KMS-11 (cell line): Measurements from ENCODE around the gene SMIM33.
A peak's percentile ranks its signal among the peaks of the same experiment; 100 is the strongest.

Experiments
- H2AFZ ChIP-seq: fragments of 200-600 bp; sonication (generic); 2 replicates; pipeline ENCODE4 v1.6.1; 2016; ENCODE audit warnings: antibody characterized with exemption, mixed run types, low read depth
- H3K27ac ChIP-seq: fragments of 200-600 bp; sonication (generic); 2 replicates; pipeline ENCODE4 v1.6.1; 2016; ENCODE audit warnings: mild to moderate bottlenecking, mixed run types
- H3K27me3 ChIP-seq: fragments of 200-600 bp; sonication (generic); 2 replicates; pipeline ENCODE4 v1.6.1; 2017; ENCODE audit warnings: mild to moderate bottlenecking, low read depth, mixed run types, moderate library complexity; ENCODE audit not compliant: insufficient read depth
- H3K36me3 ChIP-seq: fragments of 200-600 bp; sonication (generic); 2 replicates; pipeline ENCODE4 v1.6.1; 2017; ENCODE audit warnings: mild to moderate bottlenecking, mixed run types; ENCODE audit not compliant: insufficient read depth
- H3K4me1 ChIP-seq: fragments of 200-600 bp; sonication (generic); 2 replicates; pipeline ENCODE4 v1.6.1; 2016; ENCODE audit warnings: mild to moderate bottlenecking, low read depth, mixed run types; ENCODE audit not compliant: poor library complexity, severe bottlenecking
- H3K4me2 ChIP-seq: fragments of 200-600 bp; sonication (generic); 2 replicates; pipeline ENCODE4 v1.7.0; 2016; ENCODE audit warnings: mild to moderate bottlenecking, mixed run types
- H3K4me3 ChIP-seq: fragments of 200-600 bp; sonication (generic); IDR thresholded peaks from 2 replicates; pipeline ENCODE4 v1.6.1; 2017; ENCODE audit warnings: low read depth, low read length, mixed read lengths; ENCODE audit not compliant: insufficient read depth
- H3K79me2 ChIP-seq: fragments of 200-600 bp; sonication (generic); 2 replicates; pipeline ENCODE4 v1.6.1; 2016; ENCODE audit warnings: low read depth, mixed run types; ENCODE audit not compliant: insufficient read depth
- H3K9ac ChIP-seq: fragments of 200-600 bp; sonication (generic); 2 replicates; pipeline ENCODE4 v1.6.1; 2016; ENCODE audit warnings: mild to moderate bottlenecking, mixed run types
- H4K20me1 ChIP-seq: fragments of 200-600 bp; sonication (generic); 2 replicates; pipeline ENCODE4 v1.6.1; 2016; ENCODE audit warnings: mild to moderate bottlenecking, mixed run types; ENCODE audit not compliant: insufficient read depth
- CTCF ChIP-seq: fragments of 200-600 bp; sonication (generic); conservative IDR thresholded peaks from 2 replicates; pipeline ENCODE4 v1.6.1; 2017; ENCODE audit warnings: low read depth, mild to moderate bottlenecking, antibody characterized with exemption, low read length, moderate library complexity, mixed read lengths

SMIM33 gene

DNA sequence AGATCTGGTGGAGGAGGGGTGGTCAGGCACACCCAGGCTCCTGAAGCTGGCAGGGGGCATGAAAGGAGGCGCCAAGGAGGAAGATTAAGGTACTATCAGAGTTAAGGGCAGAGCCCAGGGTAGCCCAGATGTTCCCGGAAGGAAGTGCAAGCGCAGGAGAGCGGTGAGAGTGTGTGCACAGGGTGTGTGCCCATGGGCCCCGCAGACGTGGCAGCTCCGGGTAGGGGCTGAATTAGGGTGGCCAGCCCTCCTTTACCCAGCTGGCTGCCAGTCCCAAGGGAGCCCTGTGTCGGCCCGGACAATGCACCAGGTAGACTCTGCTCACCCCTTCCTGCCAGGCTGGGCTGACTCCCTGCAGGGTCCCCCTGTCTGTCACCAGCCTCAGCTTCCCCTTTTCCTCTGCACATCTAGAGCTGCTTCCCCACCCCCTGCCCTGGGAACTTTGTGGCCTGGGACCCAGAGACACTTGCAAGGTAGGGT lies at the start of gene SMIM33:
Gene SMIM33 (plus strand): TSS at position 184 of the 480 bp plus-strand sequence. CDS start 118 bp downstream, at position 302.
- Histone ChIP-seq H3K9ac (no peak within 1 kb of the TSS), H4K20me1 (no peaks in the 10 kb centered on the region), H3K79me2 (no peaks in the 10 kb centered on the region), H3K4me1 (no peaks in the 10 kb centered on the region), H3K36me3 (no peaks in the 10 kb centered on the region), H3K27ac (no peak within 1 kb of the TSS), H3K4me2 (no peak within 1 kb of the TSS), H3K4me3 (no peak within 1 kb of the TSS), H3K27me3 (no peaks in the 10 kb centered on the region), H2AFZ (no peak within 1 kb of the TSS)
- no peak for TF ChIP-seq CTCF

DNA sequence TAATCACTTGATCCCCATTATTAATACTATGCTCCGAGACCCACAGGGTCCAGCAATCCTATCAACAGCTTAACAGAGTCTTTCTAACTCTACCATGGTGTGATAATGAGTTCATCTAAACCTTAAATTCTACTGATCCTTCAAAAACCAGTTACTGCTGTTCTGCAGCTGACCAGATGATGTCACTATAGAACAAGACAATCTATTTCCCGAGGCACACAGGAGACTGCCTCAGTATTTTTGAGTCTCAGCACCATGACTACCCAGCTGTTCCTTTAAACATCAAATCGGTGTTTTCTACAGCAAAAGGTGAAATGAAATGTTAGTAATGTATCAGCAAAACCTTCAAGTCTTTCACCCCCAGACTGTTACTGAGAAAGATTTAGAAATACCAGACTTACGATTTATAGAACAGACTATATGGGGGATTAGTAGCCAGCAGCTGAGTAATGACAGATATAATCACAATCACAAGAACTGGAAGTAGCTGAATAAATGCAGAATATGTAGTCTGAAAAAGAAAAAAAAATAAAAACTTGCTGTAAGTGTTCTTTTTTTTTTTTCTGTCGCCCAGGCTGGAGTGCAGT lies 48.4 kb upstream of the SMIM33 start:
- Histone ChIP-seq H2AFZ (no peak overlapping the region), H3K27me3 (no peaks in the 10 kb centered on the region), H3K79me2 (no peaks in the 10 kb centered on the region), H3K9ac (no peak overlapping the region), H4K20me1 (no peaks in the 10 kb centered on the region), H3K4me2 (peak overlapping the region; percentile 24), H3K4me1 (peaks cover 39% of the 10 kb centered on the region), H3K4me3 (no peak overlapping the region), H3K36me3 (no peaks in the 10 kb centered on the region), H3K27ac (no peak overlapping the region)
- TF ChIP-seq CTCF: peak; percentile 81

- Histone ChIP-seq H2AFZ (no peak overlapping the region), H3K36me3 (no peaks in the 10 kb centered on the region), H3K9ac (no peak overlapping the region), H4K20me1 (no peaks in the 10 kb centered on the region), H3K4me1 (peaks cover 15% of the 10 kb centered on the region), H3K27ac (no peak overlapping the region), H3K4me2 (no peak overlapping the region), H3K4me3 (no peak overlapping the region), H3K27me3 (no peaks in the 10 kb centered on the region), H3K79me2 (no peaks in the 10 kb centered on the region)
- no peak for TF ChIP-seq CTCF
Observed at GRCh38 chr5:139425497-139425896, 45.3 kb upstream of the SMIM33 start.

- Histone ChIP-seq H3K4me2 (no peak overlapping the region), H4K20me1 (no peaks in the 10 kb centered on the region), H3K27ac (no peak overlapping the region), H3K27me3 (no peaks in the 10 kb centered on the region), H3K9ac (no peak overlapping the region), H3K36me3 (no peaks in the 10 kb centered on the region), H3K4me3 (no peak overlapping the region), H3K4me1 (peaks cover 15% of the 10 kb centered on the region), H3K79me2 (no peaks in the 10 kb centered on the region), H2AFZ (no peak overlapping the region)
- TF ChIP-seq CTCF: no peak
Observed at GRCh38 chr5:139426203-139426885, 44.5 kb upstream of the SMIM33 start.
